ENCODE results near the gene CAMTA1.

CAMTA1 gene

DNA sequence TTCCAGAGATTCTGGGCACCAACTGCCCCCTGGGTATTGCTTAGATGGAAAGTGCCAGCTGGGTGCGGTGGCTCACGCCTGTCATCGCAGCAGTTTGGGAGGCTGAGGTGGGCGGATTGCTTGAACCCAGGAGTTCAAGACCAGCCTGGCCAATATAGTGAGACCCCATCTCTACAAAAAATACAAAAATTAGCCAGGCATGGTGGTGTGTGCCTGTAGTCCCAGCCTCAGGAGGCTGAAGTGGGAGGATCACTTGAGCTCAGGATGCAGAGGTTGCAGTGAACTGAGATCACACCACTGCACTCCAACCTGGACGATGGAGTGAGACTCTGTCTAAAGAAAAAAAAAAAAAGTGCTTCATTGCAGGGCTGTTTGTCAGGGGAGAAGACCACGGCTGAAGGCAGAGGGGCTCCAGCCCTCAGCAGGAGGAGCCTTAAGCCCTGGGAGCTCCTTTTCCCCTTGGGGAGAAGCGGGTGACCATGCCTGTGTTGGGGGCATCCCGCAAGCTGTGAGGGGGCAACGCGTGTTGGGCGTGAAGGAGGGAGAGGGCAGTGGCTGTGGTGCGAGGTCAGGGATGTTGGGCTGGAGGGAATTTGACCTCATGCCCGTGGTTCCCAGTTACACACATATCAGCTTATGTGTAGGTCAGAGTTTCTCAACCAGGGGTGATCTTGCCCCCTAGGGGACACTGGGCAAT is 854.3 kb downstream of the CAMTA1 start:
- no peak for DNase-seq

DNA sequence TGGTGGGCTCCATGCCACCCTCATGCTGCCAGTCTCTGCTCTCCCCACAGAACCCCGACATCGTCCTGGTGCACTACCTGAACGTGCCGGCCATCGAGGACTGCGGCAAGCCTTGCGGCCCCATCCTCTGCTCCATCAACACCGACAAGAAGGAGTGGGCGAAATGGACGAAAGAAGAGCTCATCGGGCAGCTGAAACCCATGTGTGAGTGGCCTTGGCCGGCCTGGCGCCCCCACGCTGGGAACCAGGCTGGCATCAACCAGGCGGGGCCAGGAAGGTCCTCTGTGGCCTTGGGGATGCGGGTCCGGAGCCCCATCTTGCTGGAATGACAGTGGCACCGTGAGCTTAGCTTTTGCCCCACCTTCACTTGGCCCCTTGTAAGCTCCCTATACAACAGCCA is 855.1 kb downstream of the CAMTA1 start:
- no peak for DNase-seq

DNA sequence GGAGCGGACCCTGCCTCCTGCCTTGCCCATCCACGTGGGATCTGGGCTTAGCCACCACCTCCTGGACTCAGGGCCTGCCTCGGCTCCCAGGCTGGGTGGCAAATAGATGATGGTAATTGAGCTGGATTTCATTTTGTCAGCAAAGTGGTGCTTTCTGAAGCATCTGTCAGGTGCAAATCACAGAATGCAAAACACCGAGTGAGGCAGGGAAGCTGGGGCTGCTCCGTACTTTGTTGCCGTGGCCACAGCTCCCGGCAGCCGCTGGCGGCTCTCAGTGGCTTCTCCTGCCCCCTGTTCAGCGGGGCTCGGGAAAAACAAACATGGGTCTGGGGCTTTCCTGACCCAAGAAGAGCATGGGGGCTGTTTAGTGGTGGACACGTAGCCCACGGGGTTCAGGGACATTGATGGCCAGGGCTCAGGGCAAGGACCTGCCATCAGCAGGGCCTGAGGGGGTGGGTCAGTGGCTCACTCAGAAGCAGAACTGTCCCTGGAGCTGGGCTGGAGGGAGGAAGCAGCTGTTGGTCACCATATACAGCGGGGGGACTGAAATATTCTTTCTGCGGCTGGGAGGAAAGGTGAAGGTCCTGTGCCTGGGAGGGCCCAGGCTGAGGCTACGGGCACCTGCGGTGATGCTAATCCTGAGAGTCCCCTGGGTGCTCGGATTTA is 855.8 kb downstream of the CAMTA1 start:
- no peak for DNase-seq

DNA sequence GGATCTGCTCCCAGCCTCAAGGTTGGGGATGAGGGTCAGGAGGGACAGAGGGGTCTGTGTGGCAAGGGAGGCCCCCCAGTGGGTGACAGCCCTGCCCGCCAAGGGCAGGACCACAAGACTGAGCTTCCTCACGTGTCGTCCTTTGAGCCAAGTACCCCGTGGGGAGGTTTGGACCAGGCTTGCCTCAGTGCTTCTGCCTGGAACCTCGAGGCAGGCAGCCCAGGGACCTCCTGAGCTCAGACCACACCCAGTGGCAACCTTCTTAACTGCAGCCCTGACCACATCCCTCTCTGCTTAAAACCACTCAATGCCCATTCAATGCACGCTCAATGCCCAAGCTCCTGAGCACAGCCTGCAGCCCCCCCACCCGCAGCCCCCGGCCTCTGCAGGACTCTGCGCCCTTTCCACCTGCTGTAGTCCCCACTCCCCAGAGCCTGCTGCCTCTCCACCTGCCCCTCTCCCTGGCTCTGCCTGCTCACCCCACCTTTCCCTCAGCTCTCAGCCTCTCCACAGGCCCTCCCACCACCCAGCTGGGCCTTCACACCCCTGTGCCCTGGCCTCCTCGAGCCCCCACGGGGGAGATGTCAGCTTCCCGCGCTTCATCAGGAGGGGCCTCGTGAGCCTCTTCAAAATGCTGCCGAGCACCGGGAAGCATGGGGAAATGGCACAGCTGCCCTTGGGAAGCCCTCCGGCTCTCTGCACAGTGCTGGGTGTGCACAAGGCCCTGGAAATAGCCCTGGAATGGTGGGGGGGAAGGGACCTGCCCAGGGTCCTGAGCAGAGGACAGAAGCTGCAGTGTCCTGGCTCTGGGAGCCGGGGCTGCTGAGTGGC is 856.5 kb downstream of the CAMTA1 start:
- no peak for DNase-seq

DNA sequence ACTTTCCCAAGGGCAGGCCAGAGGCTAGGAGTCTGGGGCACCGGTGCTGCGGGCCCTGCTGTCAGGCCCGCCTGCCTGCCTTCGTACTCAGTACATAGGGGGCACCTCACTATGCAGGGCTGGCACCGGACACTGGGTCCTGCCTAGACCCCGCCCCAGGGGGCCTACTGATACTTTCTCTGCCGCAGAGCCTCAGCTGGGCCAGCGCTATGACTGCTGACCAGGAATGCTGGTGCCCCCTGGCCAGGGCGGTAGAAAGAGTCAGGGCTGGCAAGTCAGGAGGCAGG is 857.1 kb downstream of the CAMTA1 start:
- DNase-seq: no peak

DNA sequence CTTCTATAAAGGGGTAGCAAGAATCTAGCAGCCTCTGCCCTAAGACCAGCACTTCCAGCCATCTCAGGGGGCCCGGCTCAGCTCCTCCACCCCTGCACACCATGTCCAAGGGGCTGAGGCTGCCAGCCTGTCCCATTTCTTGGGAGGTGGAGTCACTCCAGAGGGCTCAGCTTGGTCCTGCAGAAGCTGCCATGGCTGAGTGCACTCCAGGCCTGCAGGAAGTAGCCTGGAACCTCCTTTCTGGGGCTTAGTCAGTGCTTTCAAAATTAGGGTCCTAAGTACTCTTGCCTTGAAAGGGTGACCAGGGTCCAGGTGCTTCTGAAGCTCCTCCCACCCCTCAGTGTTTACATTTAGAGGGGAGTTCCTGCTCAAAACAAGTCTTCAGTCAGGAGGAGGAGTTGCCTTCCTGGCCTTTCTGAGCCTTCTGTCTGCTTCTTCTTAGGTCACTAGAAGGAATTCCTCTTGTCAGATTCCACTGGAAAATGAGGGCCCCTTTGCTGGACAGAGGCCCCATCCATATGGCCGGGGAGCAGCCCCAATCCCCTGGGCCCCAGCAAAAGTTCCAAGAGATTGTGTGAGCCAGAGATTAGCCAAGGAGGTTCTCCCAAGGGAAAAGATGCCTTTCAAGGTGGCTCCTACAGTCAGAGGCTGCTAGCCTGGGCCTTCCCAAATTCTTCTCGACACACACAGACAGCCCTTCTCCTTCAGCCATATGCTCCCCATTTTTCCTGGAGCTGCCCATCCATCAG is 857.7 kb downstream of the CAMTA1 start:
- no peak for DNase-seq

DNA sequence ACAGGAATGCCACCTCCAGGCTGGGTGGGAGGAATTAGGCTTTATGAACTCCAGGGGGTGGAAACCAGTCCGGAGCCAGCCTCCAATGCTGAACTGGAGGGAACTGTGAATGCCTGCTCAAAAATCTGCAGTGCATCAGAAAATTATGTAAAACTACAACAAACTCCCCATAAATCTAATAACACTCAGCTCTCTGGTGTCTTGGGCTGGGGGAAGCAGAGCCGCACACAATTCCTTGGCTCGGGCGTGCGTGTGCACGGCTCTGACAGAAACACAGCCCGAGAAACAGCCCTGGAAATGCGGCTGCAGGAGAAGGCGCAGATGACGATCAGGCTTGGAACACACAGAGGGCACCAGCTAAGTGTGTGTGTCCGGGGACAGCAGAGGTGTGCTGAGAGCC is 858.3 kb downstream of the CAMTA1 start:
- no peak for DNase-seq

DNA sequence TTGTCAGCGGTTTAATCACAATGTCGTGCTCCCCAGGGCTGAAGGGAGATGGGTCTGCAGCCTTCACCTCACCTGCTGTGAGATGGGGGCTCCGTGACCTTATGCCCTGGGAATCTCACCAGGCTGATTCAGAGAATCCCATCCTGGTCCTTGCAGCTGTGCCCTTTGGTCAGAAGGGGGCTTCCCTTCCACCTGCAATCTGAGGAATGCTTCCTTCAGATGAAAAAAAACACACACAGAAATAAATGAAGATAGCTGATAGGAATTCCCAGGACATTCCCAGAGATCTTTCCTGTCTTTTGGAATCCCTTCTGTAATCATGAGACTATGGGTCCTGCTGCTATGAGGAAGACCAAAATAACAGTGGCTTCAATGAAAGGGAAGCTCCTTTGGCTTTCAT is 858.8 kb downstream of the CAMTA1 start:
- DNase-seq: no peak

DNA sequence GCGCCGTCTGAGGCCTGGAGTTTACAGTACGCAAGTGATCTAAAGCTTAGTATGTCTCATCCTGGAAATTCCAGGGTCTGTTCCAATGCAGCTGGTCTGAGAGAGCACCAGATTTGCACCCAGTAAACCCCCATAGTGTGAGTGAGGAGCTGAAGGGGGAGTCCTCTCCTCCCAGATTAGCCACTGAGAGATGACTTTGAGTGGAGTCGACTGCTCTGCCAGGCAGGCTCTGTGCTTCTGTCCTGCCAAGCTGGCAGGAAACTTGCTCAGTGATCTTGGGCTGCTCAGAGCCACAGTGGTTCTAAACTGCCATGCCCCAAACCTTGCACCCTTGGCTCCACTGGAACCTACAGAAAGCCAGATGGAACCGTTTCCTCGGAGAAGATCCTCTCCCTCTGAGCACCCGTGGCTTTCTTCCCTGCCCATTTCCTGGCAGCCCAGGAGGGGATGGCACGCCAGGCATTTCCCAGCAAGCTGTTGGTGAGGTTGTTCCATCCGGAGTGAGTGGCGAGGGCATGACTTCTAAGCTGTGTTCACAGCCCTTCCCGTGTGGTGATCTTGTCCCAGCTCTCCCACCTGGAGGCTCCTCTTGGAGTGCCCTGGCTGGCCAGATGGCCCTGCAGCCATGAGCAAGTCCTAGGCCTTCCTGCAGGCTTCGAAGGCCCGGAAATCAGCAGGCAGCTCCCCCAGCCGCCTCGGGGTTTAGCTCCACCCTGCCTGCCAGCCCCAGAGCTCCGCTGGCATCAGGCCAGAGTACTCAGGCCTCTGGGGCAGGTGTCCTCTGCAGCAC is 859.9 kb downstream of the CAMTA1 start:
- DNase-seq: no peak

DNA sequence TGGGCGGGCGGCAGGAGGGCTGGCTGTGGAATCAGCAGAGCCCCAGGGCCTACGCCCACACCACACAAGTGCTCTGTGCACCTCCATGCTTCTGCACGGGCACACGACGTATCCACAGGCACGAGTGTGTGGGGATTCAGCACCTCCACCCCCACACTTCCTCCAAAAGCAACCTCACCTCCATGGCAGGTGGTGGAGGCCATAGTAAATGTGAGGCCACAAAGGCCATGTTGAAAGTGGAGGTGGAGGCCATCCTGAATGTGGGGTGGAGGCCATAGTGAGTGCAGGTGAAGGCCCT is 860.4 kb downstream of the CAMTA1 start:
- no peak for DNase-seq

DNA sequence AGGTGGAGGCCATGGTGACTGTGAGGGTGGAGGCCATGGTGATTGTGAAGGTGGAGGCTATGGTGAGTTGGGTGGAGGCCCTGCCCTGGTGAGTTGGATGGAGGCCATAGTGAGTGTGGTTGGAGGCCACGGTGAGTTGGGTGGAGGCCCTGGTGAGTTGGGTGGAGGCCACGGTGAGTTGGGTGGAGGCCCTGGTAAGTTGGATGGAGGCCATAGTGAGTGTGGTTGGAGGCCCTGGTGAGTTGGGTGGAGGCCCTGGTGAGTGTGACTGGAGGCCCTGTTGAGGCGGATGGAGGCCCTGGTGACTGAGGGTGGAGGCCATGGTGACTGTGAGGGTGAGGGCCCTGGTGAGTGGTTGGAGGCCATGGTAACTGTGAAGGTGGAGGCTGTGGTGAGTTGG is 860.9 kb downstream of the CAMTA1 start:
- DNase-seq: no peak

DNA sequence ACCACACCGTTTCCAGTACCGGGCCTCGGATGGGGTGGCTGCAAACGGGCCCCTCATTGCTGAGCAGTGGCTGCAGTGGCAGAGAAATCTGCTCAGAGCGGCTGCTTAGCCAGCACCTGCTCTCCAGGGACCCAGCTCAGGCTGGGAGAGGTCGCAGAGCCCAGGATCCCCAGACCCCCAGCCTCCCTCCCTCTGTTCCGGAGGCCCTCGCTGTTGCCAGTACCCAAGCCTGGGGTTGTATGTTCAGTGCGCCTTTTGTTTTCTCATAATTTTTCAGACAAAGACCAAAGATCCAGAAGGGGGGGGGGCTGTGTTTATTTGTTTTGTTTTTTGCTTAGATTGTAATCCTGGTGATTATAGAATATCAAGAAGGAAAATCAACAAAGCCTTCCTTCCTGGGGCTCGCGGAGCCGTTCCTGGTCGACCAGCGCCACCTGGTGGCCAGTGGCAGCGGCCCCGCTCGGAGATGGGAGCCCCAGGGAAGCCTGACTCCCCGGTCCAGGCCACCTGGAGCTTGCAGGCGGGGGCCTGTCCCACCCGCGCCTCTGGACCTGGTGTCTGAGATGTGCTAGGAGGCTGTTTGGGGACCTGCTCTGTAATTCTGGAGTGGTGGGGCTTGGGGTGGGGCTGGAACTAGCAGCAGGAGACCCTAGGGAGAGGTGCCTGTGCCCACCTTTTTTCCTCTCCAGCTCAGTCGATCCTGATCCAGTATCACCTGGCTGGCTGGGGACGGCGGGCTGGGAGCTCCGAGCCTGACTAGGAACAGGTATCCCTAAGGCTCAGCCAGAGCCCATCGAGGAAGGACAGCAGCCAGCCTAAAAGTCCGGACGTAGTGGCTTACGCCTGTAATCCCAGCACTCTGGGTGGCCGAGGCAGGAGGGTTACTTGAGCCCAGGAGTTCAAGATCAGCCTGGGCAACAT is 862.0 kb downstream of the CAMTA1 start:
- peak; percentile 65 for DNase-seq

DNA sequence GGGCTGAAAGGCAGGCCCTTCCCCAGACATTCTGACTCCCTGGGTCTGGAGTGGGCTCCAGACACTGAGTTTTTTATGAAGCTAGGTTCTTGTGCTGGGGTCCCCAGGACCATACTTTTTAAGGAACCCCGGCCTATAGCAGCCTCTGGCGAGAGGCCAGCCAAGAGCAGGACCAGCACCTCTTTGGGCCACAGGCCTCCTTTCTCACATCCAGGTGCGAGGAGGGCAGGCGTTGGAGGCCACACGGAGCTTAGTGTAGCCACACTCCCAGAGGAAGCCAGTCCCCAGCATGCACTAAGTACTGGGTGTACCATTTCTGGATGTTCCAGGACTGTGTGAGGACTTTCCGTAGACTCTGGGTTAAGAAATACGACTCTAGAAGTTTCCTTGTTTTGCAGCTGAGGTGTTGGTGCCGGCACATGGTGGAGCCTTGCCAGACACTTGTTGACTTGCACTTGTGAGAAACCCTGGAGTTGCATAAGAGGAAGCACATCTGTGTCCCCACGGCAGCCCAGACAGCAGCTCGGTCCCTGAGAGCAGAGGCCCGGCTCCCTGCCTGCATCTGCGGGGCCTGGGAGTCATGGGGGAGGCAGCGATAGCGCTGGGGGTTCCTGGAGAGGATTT is 863.6 kb downstream of the CAMTA1 start:
- DNase-seq: no peak

DNA sequence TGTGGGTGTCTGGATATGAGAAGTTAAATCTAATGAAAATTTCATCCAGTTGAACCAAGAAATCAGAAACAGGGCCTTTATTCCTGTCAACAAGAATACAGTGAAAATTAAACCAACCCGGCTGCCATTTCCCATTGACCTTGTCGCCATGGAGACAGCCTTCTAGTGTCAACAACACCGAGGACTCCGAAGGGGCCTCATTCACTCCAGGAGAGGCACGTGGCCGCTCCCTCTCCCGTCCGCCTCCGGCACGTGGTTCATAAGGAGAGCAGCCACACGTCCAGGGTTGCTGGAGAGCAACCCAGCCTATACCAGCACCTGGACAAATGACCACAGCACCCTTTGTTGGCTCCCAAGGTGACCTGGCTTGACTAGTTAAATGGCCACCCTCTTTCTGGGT is 865.5 kb downstream of the CAMTA1 start:
- DNase-seq: no peak

DNA sequence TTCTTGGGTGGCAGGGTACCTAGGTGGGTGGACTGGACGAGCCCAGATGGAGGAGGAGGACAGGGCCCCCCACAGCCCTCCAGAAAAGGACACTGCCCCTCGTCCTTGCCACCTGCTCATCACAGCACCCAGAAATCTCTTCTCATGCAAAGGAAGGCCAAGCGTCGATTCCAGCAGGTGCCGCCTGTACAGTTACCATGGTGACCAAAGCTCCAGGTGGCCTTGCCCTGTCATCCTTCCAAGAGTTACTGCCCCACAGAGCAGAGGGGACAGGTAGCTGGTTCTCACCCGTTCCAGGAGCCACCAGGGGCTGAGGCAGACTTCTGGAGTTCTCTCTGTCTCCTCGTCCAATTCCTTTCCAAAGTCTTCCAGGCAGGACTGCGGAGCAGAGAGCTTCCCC is 865.9 kb downstream of the CAMTA1 start:
- DNase-seq: no peak

DNA sequence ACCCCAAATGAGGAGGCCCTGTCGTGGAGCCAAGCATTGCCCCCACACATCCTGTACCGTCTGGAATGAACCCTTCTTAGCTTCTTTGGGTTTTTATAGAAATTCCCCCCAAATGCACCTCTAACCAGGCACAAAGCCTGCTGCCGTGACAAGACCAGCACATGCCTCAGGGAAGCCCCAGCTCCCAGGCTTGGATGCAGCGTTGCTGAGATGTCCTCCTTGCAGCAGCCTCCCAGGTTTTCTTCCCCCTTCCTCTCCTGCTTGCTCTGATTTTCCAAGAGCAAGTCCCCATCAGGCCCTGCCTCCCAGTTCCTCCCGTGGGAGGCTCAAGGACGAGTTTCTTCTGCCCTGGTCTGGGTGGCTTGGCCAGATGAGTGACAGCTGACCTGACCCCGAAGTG is 866.8 kb downstream of the CAMTA1 start:
- DNase-seq: no peak

DNA sequence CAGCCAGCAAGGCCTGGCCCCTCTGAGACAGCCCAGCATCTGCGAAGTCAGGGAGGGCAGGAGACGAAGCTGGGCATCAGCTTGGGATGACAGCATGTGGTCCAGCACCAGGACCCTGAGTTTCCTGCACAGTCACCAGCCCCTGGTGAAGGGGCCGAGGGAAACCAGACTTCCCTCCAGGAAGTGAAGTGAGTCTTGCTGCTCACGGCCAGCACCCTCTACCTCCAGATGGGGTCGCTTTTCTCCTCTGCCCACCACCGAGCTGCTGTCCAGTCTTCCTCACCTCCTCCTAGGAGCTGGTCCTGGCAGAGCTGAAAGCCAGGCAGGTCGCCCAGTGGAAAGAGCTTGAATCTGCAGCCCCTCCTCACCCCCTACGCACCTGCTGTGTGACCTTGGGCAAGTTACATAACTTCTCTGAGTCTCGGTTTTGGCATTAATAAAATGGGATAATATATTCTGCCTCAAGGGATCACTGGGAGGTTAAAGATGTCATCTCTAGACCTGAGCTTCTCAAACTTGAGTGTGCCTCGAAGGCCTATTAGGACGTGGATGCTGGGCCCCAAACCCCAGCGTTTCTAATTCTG is 867.4 kb downstream of the CAMTA1 start:
- no peak for DNase-seq

DNA sequence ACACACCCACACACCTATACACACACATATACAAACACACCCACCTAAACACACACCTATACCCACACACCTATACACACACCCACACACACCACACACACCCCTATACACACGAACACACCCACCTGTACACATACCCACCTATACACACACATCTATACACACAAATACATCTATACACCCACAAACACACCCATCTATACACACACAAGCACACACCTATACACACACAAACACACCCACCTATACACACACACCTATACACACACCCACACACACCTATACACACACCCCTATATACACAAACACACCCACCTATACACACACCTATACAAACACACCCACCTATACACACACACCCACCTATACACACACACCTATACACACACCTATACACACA is 869.5 kb downstream of the CAMTA1 start:
- no peak for DNase-seq

DNA sequence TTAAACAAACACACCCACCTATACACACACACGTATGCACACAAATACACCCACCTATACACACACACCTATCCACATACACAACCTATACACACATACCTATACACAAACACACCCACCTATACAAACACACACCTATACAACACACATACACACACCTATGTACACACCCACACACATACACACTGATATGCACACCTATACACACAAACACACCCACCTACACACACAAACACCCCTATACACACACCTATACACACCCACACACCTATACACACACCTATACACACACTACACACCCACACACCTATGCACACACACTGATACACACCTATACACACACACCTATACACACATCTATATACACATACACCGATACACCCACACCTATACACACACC is 870.1 kb downstream of the CAMTA1 start:
- no peak for DNase-seq

DNA sequence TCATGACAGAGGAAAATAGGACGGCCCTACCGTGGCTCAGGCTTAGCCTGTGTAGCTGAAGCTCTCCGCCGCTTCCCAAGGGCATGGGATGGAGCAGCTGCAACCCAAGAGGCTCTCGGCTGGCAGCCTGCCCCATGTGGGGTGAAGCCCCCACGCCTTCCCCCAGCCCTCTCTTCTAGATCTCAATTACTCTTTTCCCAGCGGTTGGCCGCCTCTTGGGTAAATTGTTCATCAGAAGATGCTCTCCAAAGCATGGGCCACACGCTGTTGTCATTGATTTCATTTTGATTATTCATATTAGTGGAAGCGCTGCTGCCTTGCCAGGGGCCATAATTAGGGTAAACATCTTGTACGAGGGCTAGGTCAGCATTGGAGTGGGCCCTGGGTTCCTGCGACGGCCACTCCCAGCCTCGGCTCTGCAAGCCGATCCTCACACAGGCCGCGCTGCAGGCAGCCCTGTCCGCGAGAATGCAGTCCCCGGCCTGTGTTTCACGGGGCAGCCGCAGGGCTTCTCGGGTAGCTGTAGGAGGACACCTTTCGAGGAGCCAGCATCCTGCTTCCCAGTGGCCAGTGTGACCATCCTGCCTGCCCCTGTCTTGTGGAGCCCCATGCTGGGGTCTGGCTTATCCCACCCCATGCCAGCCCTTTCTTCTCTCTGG is 871.4 kb downstream of the CAMTA1 start:
- no peak for DNase-seq
